Nephron progenitor cell (in vitro differentiated cells): ENCODE measurements around the gene CCNI2.
"Not testable (repeated sequence)": the region's sequence is repeated elsewhere in the genome, so short reads cannot be mapped to it uniquely, and the experiment has no call there.

ENCODE experiments used
- DNase-seq: peaks from one replicate; pipeline ENCODE4 v3.0.0; 2021
- H3K27ac Mint-ChIP-seq: 2 replicates; pipeline ENCODE4 v1.8.0; 2021; ENCODE audit warnings: mild to moderate bottlenecking, moderate library complexity, mixed read lengths
- H3K27me3 Mint-ChIP-seq: 2 replicates; pipeline ENCODE4 v1.8.0; 2021; ENCODE audit warnings: mild to moderate bottlenecking, low read depth, mixed read lengths; ENCODE audit not compliant: poor library complexity
- H3K36me3 Mint-ChIP-seq: 2 replicates; pipeline ENCODE4 v1.8.0; 2021; ENCODE audit warnings: low read depth, mixed read lengths
- H3K4me1 Mint-ChIP-seq: 2 replicates; pipeline ENCODE4 v1.8.0; 2021; ENCODE audit warnings: mixed read lengths
- H3K4me3 Mint-ChIP-seq: 2 replicates; pipeline ENCODE4 v1.8.0; 2021; ENCODE audit warnings: mild to moderate bottlenecking, moderate library complexity, mixed read lengths
- H3K9me3 Mint-ChIP-seq: 2 replicates; pipeline ENCODE4 v1.8.0; 2021; ENCODE audit warnings: mild to moderate bottlenecking, moderate library complexity, mixed read lengths
- TF ChIP-seq, protein P1 (sequence below): fragments of 200-600 bp; sonication (generic); IDR thresholded peaks from 2 replicates; pipeline ENCODE4 v1.5.0; 2021; ENCODE audit warnings: antibody characterized with exemption

Gene CCNI2

DNA sequence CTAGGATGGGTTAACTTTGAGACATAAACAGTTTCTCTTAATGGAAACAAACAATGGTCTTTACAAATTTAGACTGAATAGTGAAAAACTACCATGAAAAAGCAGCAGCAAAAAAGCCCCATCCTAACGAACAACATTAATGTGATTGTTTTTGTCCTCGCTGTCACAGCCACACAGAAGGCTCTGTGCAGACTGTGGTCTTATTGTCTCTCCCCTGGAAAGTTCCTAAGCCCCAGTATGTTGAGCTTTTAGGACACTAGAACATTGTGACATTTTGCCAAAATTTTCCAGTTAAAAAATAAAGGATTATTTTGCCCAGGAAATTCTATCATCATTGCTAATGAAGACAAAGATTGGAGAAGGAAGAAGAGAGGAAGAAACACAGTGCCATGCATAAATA is 53.3 kb downstream of the CCNI2 start:
- H3K27me3 Mint-ChIP-seq, result peaks cover 47% of the 10 kb centered on the region
- H3K27ac Mint-ChIP-seq, result no peak overlapping the region
- no peak for DNase-seq
- H3K9me3 Mint-ChIP-seq, result peaks cover 10% of the 10 kb centered on the region
- no peaks in the 10 kb centered on the region for H3K36me3 Mint-ChIP-seq
- TF ChIP-seq, protein P1, sequence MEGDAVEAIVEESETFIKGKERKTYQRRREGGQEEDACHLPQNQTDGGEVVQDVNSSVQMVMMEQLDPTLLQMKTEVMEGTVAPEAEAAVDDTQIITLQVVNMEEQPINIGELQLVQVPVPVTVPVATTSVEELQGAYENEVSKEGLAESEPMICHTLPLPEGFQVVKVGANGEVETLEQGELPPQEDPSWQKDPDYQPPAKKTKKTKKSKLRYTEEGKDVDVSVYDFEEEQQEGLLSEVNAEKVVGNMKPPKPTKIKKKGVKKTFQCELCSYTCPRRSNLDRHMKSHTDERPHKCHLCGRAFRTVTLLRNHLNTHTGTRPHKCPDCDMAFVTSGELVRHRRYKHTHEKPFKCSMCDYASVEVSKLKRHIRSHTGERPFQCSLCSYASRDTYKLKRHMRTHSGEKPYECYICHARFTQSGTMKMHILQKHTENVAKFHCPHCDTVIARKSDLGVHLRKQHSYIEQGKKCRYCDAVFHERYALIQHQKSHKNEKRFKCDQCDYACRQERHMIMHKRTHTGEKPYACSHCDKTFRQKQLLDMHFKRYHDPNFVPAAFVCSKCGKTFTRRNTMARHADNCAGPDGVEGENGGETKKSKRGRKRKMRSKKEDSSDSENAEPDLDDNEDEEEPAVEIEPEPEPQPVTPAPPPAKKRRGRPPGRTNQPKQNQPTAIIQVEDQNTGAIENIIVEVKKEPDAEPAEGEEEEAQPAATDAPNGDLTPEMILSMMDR, result no peak
- H3K4me1 Mint-ChIP-seq, result peaks cover 15% of the 10 kb centered on the region
- no peak overlapping the region for H3K4me3 Mint-ChIP-seq

DNA sequence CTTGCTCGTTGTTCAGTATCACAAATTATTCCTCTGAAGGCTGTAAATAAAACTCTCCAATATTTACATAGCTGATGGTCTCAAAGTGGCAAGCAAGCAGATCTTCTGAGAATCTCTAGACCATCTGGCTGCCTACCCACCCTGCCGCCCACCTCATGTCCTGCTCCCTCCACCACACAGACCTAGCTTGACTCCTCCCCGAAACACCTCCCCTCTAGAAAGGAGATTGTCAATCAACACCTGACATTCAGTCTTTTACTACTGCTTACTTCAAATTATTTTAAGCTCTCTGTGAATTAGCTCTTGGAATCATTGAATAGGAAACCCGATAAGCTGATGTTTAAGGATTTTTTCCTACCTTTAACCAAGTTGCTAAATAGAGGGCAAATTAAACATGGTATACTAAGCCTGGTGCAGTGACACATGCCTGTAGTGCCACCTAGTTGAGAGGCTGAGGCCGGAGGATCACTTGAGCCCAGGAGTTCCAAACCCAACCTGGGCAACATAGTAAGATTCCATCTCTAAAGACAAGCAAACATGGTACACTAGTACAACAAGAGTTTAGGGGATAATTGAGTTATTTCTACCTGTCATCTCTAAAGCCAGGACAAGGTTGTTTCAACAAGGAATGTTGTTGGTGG is 54.9 kb downstream of the CCNI2 start:
- H3K27ac Mint-ChIP-seq, result no peak overlapping the region
- no peak for DNase-seq
- TF ChIP-seq, protein P1, result no peak
- H3K36me3 Mint-ChIP-seq, result no peaks in the 10 kb centered on the region
- H3K9me3 Mint-ChIP-seq, result peaks cover 10% of the 10 kb centered on the region
- peaks cover 42% of the 10 kb centered on the region for H3K27me3 Mint-ChIP-seq
- no peak overlapping the region for H3K4me3 Mint-ChIP-seq
- peaks cover 19% of the 10 kb centered on the region for H3K4me1 Mint-ChIP-seq

DNA sequence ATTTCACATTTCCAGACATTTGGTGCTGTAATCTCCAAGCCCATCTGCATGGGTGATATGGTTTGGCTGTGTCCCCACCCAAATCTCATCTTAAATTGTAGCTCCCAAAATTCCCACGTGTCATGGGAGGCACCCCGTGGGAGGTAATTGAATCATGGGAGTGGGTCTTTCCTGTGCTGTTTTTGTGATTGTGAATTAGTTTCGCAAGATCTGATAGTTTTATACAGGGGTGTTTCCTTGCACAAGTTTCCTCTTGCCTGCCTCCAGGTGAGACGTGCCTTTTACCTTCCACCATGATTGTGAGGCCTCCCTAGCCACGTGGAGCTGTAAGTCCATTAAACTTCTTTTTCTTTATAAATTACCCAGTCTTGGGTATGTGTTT is 55.5 kb downstream of the CCNI2 start:
- H3K36me3 Mint-ChIP-seq, H3K9me3 Mint-ChIP-seq, H3K27ac Mint-ChIP-seq, DNase-seq, H3K4me3 Mint-ChIP-seq: not testable (repeated sequence)
- peaks cover 24% of the 10 kb centered on the region for H3K4me1 Mint-ChIP-seq
- peaks cover 41% of the 10 kb centered on the region for H3K27me3 Mint-ChIP-seq
